Tibial nerve (tissue), 4 donors: ENCODE measurements around the gene EPB41L1. TPM values are rescaled to one million over a fixed set of nuclear protein-coding genes. Genes with fewer than 3 reads are reported as not detected.

Experiments
- DNase-seq, 2 donors: peaks; one replicate each; pipeline ENCODE4 v3.0.0-alpha.2; 2019; ENCODE audit warnings: low spot score in 2 of 2
- H3K27ac ChIP-seq, 4 donors: fragments of 200-600 bp; sonication (generic) in 3 of 4; one replicate each; pipeline ENCODE4 v1.5.1; 2017 to 2019; ENCODE audit warnings: mild to moderate bottlenecking in 1 of 4
- H3K27me3 ChIP-seq, 2 donors: fragments of 200-600 bp; sonication (generic) in 1 of 2; one replicate each; pipeline versions ENCODE4 v1.5.1 to v1.6.0; 2017 to 2019
- H3K36me3 ChIP-seq, 3 donors: fragments of 200-600 bp; sonication (generic); one replicate each; pipeline ENCODE4 v1.5.1; 2018 to 2019
- H3K4me1 ChIP-seq, 4 donors: fragments of 200-600 bp; sonication (generic) in 3 of 4; one replicate each; pipeline ENCODE4 v1.5.1; 2017 to 2019
- H3K4me3 ChIP-seq, 4 donors: fragments of 200-600 bp; sonication (generic) in 3 of 4; one replicate each; pipeline ENCODE4 v1.5.1; 2017 to 2019; ENCODE audit warnings: mild to moderate bottlenecking in 1 of 4, moderate library complexity in 1 of 4
- H3K9me3 ChIP-seq, 4 donors: fragments of 200-600 bp; sonication (generic) in 3 of 4; one replicate each; pipeline ENCODE4 v1.5.1; 2017 to 2019
- CTCF ChIP-seq, 5 experiments: fragments of 200-600 bp in 3 of 5; fragments of 450-650 bp in 2 of 5; sonication (generic) in 3 of 5; IDR thresholded peaks; one replicate each; pipeline ENCODE4 v1.5.1; 2016 to 2019; ENCODE audit warnings: antibody characterized with exemption in 5 of 5, mild to moderate bottlenecking in 3 of 5, moderate library complexity in 2 of 5
- EP300 ChIP-seq, 2 donors: sonication (generic); formaldehyde crosslinking; IDR thresholded peaks; one replicate each; pipeline ENCODE4 v1.6.1; 2017; ENCODE audit warnings: antibody characterized with exemption in 2 of 2, mild to moderate bottlenecking in 1 of 2
- POLR2A ChIP-seq, 2 donors: fragments of 450-650 bp; IDR thresholded peaks; one replicate each; pipeline ENCODE4 v1.6.1; 2017; ENCODE audit warnings: antibody characterized with exemption in 2 of 2, mild to moderate bottlenecking in 2 of 2, moderate library complexity in 2 of 2
- WGBS, 2 donors: methylation state at CpG; one replicate each; pipeline ENCODE4 v1.1.5; 2018; 5-methylcytosine and 5-hydroxymethylcytosine counted together
- total RNA-seq, 4 donors: library from RNA; depleted of rRNA; stranded (reverse); fragments of >200 nt; gene quantifications; one replicate each; pipeline ENCODE4 v1.1.0, GENCODE V29; 2016

Gene EPB41L1
- total RNA-seq, 4 donors from 2014 or later = 19.9 to 55.3 (median 30.8) TPM

DNA sequence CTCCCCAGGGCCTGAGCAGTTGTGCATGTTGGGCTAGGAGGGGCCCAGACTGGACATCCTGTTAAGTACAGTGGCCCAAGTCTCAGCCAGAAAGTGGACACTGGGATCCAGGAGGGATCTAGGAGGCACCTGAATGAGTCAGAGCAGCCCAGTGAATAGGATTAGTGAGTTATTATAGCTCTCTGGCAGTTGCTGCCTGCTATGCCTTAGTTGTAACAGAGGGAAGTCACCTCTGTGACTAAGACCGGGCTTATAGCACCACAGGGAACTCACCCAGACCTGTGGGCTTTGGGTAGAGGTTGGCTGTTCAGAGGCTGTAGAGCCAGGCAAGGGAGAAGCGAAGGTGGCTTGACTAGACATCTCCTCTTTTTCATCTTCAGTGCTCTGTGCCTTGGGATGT is 42.7 kb downstream of the EPB41L1 start:
- no peaks in the 10 kb centered on the region for H3K27me3 ChIP-seq
- TF ChIP-seq EP300 (IDR thresholded peaks at IDR 0.05) (no peak), POLR2A (IDR thresholded peaks at IDR 0.05) (no peak), CTCF (IDR thresholded peaks at IDR 0.05) (no peak)
- no peak overlapping the region for H3K27ac ChIP-seq
- DNase-seq = no peak
- 85 to 100% methylated on average over 2 of the region's 2 CpGs for WGBS, 2 donors
- H3K36me3 ChIP-seq = peaks cover 0 to 91% (median 0%) of the 10 kb centered on the region in 3 donors
- H3K9me3 ChIP-seq = no peaks in the 10 kb centered on the region
- no peaks in the 10 kb centered on the region for H3K4me1 ChIP-seq
- no peak overlapping the region for H3K4me3 ChIP-seq

GRCh38 chr20:36199345-36200257 is 45.1 kb downstream of the EPB41L1 start:
- TF ChIP-seq CTCF (IDR thresholded peaks at IDR 0.05) (peak; percentile 82 to 90 (median 86)), POLR2A (IDR thresholded peaks at IDR 0.05) (no peak)
- Histone ChIP-seq H3K9me3 (no peaks in the 10 kb centered on the region), H3K27me3 (no peaks in the 10 kb centered on the region), H3K4me3 (no peak overlapping the region), H3K4me1 (peaks cover 0 to 4% (median 0%) of the 10 kb centered on the region in 4 donors), H3K36me3 (peaks cover 0 to 68% (median 0%) of the 10 kb centered on the region in 3 donors), H3K27ac (no peak overlapping the region)
- peak; percentile 81 to 96 for DNase-seq
- 40 to 49% methylated on average over 6 of the region's 6 CpGs for WGBS, 2 donors

- Histone ChIP-seq H3K27ac (no peak overlapping the region), H3K9me3 (no peaks in the 10 kb centered on the region), H3K4me3 (no peak overlapping the region), H3K36me3 (peaks cover 0 to 62% (median 0%) of the 10 kb centered on the region in 3 donors), H3K27me3 (no peaks in the 10 kb centered on the region), H3K4me1 (peaks cover 0 to 4% (median 0%) of the 10 kb centered on the region in 4 donors)
- TF ChIP-seq POLR2A (IDR thresholded peaks at IDR 0.05) (no peak), EP300 (IDR thresholded peaks at IDR 0.05) (no peak), CTCF (IDR thresholded peaks at IDR 0.05) (no peak)
- no peak for DNase-seq
- WGBS, 2 donors = 78 to 91% methylated on average over 1 of the region's 1 CpG
Measured at GRCh38 chr20:36200451-36200850, 45.9 kb downstream of the EPB41L1 start.

- Histone ChIP-seq H3K4me3 (no peak overlapping the region), H3K27me3 (no peaks in the 10 kb centered on the region), H3K36me3 (peaks cover 0 to 62% (median 0%) of the 10 kb centered on the region in 3 donors), H3K9me3 (no peaks in the 10 kb centered on the region), H3K27ac (no peak overlapping the region), H3K4me1 (peaks cover 0 to 4% (median 0%) of the 10 kb centered on the region in 4 donors)
- TF ChIP-seq CTCF (IDR thresholded peaks at IDR 0.05) (no peak), POLR2A (IDR thresholded peaks at IDR 0.05) (no peak), EP300 (IDR thresholded peaks at IDR 0.05) (no peak)
- WGBS, 2 donors = 79 to 90% methylated on average over 4 of the region's 4 CpGs
- no peak for DNase-seq
Measured at GRCh38 chr20:36201198-36201597, 46.7 kb downstream of the EPB41L1 start.

GRCh38 chr20:36202891-36203338 is 48.4 kb downstream of the EPB41L1 start:
- peak; percentile 88 to 99 (median 93) for TF ChIP-seq CTCF (IDR thresholded peaks at IDR 0.05)
- no peak for TF ChIP-seq POLR2A (IDR thresholded peaks at IDR 0.05)
- Histone ChIP-seq H3K4me1 (peaks cover 0 to 4% (median 0%) of the 10 kb centered on the region in 4 donors), H3K4me3 (no peak overlapping the region), H3K27ac (no peak overlapping the region), H3K27me3 (no peaks in the 10 kb centered on the region), H3K36me3 (peaks cover 0 to 62% (median 0%) of the 10 kb centered on the region in 3 donors), H3K9me3 (no peaks in the 10 kb centered on the region)
- 31 to 39% methylated on average over 18 of the region's 18 CpGs for WGBS, 2 donors
- DNase-seq = peak; percentile 48 to 63
